Measurements from ENCODE around the gene GAPVD1.

GAPVD1 gene

DNA sequence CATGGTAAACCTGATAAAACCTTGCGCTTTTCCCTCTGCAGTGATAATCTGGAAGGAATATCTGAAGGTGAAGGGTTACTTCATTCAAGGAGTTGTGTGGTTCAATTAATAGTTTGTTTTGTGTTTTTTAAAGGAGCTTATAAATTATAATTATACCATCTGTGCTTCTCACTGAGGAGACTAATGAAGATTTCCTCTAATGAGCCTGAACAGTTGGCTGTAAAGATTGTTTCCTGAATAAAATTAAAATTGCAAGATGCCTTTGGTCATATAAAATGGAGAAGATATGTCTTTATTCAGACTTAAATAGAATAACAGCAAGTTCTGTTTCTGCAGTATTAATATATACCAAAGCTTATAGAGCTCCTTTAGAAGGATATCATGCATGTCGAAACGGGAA lies 59.9 kb downstream of the GAPVD1 start:
- no peak for DNase-seq

DNA sequence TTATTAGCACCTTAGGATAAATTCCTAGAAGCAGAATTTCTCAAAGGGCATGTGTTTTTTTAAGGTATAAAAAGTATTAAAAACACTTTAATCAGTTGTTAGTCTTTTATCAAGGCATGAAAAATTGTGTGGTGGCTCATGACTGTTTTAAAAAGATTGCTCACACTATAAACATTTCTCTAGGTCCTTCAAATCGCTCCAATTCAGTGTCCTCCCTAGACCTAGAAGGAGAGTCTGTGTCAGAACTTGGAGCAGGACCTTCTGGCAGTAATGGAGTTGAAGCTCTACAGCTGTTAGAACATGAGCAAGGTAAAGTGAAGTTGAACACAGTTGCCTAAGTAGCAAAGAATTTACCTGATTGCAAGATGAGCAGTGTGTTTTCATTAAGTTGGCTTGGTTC lies 62.0 kb downstream of the GAPVD1 start:
- DNase-seq, result no peak

GRCh38 chr9:125325826-125326225 lies 64.2 kb downstream of the GAPVD1 start:
- no peak for DNase-seq

DNA sequence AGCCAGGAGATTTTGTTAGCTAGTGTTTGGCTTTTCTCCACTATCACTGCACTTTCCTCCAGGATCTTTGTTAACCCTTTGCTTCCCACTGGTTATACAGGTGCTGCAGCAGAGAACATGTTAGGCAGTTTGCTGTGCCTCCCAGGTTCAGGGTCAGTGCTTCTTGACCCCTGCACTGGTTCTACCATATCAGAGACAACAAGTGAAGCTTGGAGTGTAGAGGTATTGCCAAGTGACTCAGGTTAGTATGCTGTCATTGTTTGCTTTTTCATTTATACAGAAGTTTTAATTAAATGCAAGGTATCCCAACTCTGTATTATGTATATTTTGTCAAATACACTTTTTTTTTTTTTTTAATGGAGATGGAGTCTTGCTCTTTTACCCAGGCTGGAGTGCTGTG lies 68.4 kb downstream of the GAPVD1 start:
- no peak for DNase-seq

- DNase-seq, result no peak
Measured at GRCh38 chr9:125330587-125330986, 69.0 kb downstream of the GAPVD1 start.

GRCh38 chr9:125332527-125332926 lies 70.9 kb downstream of the GAPVD1 start:
- DNase-seq, result no peak

DNA sequence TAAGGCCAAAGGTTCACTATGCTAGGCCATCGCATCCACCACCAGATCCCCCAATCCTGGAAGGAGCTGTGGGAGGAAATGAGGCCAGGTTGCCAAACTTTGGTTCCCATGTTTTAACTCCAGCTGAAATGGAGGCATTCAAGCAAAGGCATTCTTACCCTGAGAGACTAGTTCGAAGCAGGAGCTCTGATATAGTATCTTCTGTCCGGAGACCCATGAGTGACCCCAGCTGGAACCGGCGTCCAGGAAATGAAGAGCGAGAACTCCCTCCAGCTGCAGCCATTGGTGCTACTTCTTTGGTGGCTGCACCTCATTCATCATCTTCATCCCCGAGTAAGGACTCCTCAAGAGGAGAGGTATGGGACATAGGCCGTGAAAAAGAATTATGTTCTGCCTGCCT lies 75.6 kb downstream of the GAPVD1 start:
- DNase-seq, result no peak

DNA sequence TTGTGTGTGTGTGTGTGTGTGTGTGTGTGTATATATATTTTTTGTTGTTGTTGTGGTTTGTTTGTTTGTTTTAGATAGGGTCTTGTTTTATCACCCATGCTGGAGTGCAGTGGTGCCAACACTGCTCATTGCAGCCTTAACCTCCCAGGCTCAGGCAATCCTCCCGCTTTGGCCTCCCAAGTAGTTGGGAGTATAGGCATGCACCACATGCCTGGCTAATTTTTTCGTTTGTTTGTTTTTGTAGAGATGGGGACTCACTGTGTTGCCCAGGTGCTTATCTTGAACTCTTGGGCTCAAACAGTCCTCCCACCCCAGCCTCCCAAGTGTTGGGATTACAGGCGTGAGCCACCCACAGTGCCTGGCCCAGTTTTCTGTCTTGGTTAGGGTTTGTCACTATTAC lies 77.3 kb downstream of the GAPVD1 start:
- DNase-seq, result no peak

- no peak for DNase-seq
Measured at GRCh38 chr9:125341566-125341965, 79.9 kb downstream of the GAPVD1 start.

DNA sequence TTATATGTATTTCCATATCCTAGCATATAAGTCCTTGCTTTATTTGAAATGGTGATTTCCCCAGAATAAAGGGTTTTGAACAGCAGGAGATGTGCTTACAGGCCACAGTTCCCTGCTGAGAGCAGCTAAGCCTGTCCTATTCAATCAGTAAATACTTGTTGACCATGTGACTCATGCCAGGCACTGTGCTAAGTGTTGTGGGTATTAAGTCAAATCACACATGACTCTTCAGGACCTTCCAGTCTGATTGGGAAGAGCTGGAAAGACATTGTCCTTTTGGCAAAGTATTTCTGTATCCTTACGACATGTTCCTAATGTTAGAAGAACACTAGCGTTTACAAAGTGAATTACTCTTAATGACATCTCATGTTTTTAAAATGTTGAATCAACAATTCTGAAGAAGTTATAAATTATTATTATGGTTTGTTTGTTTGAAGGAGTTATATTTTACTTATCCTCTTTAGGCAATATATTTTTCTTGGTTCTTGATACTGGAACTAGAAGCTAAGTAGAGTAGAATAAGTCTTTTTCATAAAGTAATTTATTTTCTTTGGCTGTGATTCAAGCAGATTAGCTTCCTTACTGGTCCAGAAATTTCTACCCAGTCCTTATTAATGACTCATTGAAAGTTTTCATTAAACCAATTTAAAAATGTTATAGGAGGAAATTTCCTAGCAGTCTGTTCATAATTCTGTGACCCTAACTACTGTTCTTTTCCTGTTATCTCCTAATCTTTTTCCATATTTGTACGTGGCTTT lies 82.1 kb downstream of the GAPVD1 start:
- no peak for DNase-seq

DNA sequence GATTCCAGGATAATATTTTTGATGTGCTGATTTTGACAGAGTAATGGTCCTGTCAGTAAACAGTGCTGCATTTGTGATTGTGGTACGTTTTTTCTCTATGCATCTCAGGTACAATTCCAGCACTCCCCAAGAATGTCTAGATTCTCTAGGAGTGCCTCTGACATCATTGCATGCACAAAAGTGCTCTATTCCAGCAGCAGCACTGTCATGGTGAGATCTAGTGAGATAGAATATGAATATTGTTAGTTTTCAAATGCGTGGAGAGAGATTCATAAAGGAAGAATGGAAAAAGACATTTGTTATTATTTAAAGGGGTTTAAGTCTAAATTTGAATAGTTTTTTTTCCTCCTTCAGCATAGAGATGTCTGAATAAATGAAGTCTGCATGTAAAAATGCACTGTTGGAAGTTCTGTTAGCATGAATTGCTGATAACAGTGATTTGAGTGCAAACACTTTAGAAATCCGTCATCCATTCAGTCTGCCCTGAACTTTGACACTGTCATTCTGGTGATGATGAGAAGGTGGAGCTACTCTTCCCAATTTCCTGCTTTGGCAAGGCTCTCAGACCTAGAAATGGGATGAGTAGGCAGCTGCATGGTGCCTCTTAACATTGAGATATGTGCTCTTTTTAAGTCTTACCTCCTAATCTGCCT lies 84.6 kb downstream of the GAPVD1 start:
- no peak for DNase-seq

GRCh38 chr9:125355601-125356000 lies 94.0 kb downstream of the GAPVD1 start:
- DNase-seq, result no peak

DNA sequence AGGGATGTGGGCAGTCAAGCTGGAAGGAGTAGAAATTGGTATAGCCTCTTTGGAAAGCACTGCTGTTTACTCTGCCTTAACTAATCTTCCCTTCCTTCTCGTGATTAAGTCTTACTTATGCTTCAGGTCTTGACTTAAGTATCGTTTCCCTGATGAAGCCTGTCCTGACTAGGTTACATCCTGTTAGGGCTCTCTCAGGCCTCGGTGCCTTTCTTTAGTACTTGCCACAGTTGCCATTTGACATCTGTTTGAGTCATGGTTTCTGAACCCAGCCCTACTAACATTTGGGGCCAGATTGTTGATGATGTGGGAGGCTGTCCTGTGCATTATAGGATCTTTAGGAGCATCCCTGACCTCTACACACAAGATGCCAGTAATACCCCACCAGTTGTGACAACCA lies 94.4 kb downstream of the GAPVD1 start:
- DNase-seq, result no peak

GRCh38 chr9:125359011-125359410 lies 97.4 kb downstream of the GAPVD1 start:
- DNase-seq, result no peak

DNA sequence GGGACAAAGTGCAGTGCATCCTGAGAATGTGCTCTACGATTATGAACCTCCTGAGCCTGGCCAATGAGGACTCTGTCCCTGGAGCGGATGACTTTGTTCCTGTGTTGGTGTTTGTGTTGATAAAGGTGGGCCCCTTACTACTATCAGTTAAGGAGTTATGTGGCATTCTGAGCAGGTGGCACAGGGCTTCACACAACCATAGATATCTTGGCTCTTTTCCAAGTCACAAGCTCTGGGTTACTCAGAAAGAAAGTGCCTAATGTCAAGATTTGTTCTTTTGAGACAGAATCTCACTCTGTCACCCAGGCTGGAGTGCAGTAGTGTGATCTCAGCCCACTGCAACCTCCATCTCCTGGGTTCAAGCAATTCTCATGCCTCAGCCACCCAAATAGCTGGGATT lies 99.0 kb downstream of the GAPVD1 start:
- no peak for DNase-seq

GRCh38 chr9:125361837-125362531 lies 100.4 kb downstream of the GAPVD1 start:
- no peak for DNase-seq

DNA sequence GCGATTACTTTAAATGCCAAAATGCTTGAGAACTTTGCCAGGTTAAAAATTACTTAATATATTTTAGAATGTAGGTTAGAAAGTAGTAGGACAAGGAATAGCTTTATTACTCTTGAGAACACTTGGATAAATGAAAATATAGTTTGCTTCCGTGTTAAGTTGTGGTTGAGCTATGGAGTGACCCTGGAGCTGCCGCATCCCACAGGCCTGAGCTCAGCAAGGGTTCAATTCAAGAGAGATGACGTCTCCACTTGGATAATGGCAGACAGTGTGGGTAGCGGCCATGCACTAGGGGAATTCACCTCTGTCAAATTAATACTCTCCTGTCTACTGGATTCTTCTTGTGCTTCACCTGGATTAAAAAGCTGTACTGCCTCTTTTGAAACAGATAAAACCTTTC lies 105.0 kb downstream of the GAPVD1 start:
- no peak for DNase-seq

GRCh38 chr9:125370786-125371185 lies 109.2 kb downstream of the GAPVD1 start:
- DNase-seq, result no peak

GRCh38 chr9:125372441-125373226 lies 111.0 kb downstream of the GAPVD1 start:
- no peak for DNase-seq

DNA sequence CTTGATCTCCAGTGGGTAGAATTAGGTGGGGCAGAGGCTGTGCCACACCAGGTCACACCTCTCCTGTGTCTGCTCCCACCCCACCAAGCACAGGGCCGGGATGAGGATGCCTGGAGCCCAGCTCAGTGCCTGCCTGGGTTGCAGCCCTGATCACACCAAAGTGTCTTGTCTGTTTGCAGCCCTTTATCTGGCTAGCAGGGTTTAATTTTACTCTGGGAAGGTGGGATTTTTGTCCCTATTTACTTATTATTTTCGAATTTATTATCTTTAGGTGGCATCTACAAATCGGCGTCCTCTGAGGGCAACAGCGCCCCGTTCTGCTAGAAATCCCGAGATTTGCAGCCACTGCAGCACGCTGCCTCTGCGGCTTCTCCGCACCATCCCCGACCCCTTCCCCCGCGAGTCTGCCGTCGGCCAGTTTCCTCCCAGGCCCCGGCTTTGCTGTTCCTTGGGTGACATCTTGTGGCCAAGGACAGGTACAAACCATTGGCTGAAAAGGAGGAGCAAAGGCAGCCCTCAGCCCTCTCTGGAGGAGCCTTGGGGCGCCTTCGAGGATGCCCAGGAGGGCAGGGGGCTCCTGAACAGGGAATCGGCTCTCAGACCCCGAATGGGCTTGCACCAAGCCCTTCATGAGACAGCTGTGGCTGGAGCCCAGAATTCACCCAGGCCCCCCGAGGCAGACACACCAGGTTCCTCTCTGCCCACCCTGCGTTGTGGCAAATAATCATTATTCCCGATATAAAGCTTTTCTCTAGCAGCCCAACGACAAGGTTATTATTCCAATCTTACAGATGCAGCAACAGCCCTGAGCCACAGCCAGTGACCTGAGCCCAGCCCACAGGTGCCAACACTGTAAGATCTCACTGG lies 113.0 kb downstream of the GAPVD1 start:
- peak; percentile 39 for DNase-seq

GRCh38 chr9:125375820-125376219 lies 114.2 kb downstream of the GAPVD1 start:
- no peak for DNase-seq
